ENCODE data around the gene NOBOX.
"Not testable (repeated sequence)": the region's sequence is repeated elsewhere in the genome, so short reads cannot be mapped to it uniquely, and the experiment has no call there.

- TF ChIP-seq, protein P1, sequence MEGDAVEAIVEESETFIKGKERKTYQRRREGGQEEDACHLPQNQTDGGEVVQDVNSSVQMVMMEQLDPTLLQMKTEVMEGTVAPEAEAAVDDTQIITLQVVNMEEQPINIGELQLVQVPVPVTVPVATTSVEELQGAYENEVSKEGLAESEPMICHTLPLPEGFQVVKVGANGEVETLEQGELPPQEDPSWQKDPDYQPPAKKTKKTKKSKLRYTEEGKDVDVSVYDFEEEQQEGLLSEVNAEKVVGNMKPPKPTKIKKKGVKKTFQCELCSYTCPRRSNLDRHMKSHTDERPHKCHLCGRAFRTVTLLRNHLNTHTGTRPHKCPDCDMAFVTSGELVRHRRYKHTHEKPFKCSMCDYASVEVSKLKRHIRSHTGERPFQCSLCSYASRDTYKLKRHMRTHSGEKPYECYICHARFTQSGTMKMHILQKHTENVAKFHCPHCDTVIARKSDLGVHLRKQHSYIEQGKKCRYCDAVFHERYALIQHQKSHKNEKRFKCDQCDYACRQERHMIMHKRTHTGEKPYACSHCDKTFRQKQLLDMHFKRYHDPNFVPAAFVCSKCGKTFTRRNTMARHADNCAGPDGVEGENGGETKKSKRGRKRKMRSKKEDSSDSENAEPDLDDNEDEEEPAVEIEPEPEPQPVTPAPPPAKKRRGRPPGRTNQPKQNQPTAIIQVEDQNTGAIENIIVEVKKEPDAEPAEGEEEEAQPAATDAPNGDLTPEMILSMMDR (IDR thresholded peaks at IDR 0.05) = not testable (repeated sequence)
- TF ChIP-seq POLR2A (IDR thresholded peaks at IDR 0.05) = not testable (repeated sequence)
Observed at GRCh38 chr7:144427539-144427938, 24.0 kb upstream of the NOBOX start.
